ENCODE results near the gene EXD1.
"Not testable (repeated sequence)": the region's sequence is repeated elsewhere in the genome, so short reads cannot be mapped to it uniquely, and the experiment has no call there.

- not testable (repeated sequence) for TF ChIP-seq EZH2phosphoT487 (IDR thresholded peaks at IDR 0.05; ENCODE audit: borderline replicate concordance, low read depth, low read length); CTCF (conservative IDR thresholded peaks at IDR 0.05; ENCODE audit: low read length)
These were observed 4.7 kb upstream of the EXD1 start for GRCh38 chr15:41235228-41235627.

Measured in OCI-LY7 (cell line).